GM18511 (cell line): ENCODE measurements around the gene NOC2L.

Experiments
- ATAC-seq: cut with Tn5 transposase; IDR thresholded peaks from one replicate; pipeline ENCODE4 v1.9.1; 2021; ENCODE audit warnings: mild to moderate bottlenecking, moderate library complexity; ENCODE audit not compliant: unreplicated experiment

Gene NOC2L

GRCh38 chr1:932776-933602, 26.1 kb downstream of the NOC2L start:
- ATAC-seq, result no peak

GRCh38 chr1:932173-932510, 26.9 kb downstream of the NOC2L start:
- ATAC-seq, result no peak

DNA sequence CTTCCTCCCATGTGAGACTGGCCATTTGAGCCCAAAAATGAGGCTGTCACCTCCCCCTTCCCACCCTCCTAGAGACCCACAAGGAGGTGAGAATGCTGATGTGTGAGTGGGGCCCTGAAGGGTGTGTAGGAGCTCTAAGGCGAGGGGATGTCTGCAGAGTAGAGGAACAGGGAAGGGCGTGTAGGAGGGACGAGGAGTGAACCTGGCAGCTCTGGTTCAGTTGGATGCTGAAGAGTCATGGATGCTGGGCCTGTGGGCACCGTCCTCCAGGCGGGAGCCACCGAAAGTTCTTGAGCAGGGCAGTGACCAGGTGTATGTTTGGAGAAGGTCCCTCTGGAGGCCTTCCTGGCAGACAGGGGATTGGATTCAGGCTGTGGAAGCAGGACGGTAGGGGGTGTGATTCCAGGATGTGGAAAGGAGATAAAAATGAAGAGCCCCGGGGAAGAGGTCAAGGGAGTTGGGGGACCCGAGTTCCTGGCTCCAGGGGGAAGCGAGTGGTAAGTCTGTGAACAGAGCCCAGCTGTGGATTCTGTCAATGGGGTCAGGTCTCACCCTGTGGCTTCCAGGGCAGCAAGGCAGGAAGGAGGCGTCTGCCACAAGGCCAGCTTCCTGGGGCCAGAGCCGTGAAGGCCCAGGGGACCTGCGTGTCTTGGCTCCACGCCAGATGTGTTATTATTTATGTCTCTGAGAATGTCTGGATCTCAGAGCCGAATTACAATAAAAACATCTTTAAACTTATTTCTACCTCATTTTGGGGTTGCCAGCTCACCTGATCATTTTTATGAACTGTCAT, 27.5 kb downstream of the NOC2L start:
- ATAC-seq, result no peak

DNA sequence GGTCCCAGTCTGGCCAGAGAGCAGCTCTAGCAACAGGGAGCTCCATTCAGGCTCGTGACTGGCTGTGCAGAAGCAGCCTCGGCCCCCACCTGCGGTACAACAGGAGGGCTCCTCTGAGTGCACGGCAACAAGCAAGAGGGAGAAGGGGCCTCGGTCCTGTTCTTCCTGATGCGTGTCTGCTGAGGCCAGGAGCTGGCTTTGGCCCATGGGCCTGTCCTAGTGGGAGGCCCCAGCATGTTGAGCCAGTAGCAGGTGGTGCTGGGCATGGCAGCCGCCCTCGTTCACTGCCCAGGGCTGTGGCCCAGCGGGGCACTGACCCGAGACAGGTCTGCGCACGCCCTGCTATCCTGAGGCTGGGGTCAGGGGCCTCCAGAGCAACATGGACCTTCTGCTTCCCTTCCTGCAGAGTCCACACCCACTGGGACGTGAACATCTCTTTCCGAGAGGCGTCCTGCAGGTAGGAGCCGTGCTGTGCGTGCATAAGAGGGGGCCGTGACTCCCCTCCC, 28.4 kb downstream of the NOC2L start:
- ATAC-seq, result no peak

DNA sequence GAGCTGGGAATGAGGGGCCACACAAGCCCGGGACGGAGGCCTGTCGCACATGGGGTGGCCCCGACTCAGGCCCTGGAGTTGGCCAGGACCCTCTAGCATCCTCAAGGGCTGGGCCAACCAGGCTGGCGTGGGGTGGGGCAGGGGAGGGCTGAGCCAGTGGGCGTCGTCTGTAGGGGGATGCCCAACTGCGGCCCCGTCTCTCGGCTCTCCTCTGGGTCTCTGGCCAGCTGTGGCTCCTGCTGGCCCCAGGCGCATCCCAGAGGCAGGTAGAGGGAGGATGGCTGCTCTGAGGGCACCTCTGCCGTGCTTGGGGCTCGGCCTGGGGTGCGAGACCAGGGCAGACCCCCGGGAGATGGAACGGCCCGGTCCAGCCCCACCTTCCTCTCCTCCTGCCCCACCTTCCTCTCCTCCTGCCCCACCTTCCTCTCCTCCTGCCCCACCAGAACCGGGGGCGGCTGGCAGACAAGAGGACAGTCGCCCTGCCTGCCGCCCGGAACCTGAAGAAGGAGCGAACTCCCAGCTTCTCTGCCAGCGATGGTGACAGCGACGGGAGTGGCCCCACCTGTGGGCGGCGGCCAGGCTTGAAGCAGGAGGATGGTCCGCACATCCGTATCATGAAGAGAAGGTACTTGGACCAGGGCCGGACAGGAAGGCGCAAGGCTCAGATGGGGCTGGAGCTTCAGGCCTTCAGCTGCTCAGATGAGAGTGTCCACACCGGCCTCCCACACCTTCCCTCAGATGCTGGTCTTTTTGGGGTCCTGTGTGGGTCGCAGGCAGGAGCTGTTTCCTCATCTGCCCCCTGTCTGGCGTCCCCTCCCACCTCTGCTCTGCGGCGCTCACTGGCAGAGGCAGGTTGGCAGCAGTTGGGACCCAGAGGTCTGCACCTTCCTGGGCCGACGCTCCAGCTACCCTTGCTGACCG, 29.1 kb downstream of the NOC2L start:
- no peak for ATAC-seq

GRCh38 chr1:928825-929661, 30.0 kb downstream of the NOC2L start:
- ATAC-seq, result no peak

GRCh38 chr1:927748-928147, 31.3 kb downstream of the NOC2L start:
- ATAC-seq, result no peak

DNA sequence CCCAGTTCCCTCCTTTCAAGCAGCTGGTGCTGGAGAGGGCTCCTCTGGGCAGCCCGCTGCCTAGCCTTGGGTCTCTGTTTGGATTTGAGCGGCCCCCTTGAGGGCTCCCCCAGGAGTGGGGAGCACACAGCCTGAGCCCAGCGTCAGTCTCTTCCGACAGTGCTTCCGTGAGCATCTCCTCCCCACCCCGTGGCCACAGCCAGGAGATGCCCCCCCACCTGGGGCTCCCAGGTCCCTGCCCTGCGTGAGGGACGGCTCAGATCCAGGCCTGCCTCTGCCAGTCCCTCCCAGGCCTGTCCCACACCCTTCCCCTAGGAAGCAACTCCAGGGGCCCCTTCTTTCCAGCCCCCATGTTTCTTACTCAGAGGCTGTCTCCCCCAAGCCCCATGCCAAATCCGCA, 31.8 kb downstream of the NOC2L start:
- ATAC-seq, result no peak

DNA sequence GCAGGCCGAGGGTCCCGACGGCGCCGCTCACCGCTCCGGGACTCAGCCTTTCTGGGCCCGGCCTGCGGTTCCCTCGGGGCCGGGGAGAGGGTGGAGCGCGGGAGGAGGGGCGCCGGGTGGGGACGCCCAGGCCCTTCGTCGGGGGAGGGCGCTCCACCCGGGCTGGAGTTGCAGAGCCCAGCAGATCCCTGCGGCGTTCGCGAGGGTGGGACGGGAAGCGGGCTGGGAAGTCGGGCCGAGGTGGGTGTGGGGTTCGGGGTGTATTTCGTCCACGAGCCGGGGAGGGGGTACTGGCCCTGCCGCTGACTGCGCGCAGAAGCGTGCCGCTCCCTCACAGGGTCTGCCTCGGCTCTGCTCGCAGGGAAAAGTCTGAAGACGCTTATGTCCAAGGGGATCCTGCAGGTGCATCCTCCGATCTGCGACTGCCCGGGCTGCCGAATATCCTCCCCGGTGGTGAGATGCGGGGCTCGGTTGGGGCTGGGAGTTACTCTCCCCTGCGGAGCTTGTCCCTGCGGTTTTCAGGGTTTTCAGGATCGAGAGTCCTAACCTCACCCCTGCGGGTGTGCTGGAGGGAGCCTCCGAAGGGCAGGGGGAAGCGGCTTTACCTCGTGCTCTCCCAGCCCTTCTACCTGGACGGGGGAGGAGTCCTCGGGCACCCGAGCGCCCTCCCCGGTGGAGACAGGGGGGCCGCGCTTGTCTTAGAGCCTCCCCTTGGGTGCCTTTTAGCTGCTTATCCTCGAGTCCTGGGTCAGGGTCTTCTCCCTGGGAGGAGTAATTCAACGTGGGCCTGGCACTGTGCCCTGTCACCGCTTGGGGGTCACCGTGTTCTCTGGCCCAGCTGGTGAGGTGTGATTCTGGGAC, 33.3 kb downstream of the NOC2L start:
- no peak for ATAC-seq

DNA sequence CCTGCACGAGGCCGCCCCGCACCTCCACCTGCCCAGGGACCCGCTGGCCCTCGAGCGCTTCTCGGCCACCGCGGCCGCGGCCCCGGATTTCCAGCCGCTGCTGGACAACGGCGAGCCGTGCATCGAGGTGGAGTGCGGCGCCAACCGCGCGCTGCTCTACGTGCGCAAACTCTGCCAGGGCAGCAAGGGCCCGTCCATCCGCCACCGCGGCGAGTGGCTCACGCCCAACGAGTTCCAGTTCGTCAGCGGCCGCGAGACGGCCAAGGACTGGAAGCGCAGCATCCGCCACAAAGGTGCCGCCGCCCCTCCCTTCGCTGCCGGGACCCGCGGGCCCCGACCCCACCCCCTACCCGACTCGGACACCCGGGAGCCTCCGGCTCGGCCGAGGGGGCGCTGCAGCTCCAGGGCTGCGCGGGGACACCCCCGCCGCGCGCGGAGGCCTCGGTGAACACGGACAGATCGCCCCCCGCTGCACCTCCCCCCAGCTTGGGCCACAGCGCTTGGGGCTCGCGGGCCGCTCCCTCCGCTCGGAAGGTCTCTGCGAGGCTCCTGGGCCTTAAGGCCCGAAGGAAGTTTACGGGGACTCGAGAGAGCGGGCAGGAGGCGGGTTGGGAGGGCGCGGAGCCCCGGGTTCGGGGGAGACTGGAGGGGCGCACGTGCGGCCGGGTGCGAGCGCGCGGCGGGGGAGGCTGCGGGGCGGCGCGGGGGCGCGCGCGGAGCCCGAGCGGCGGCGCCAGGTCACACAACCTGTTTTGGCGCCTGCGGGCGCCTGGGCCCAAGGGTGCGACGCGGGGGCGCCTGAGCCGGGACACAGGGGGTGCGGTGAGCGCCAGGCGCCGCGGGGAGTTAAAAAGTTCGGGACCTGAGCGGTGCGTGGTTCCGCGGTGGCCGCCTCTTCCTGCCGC, 34.1 kb downstream of the NOC2L start:
- no peak for ATAC-seq

DNA sequence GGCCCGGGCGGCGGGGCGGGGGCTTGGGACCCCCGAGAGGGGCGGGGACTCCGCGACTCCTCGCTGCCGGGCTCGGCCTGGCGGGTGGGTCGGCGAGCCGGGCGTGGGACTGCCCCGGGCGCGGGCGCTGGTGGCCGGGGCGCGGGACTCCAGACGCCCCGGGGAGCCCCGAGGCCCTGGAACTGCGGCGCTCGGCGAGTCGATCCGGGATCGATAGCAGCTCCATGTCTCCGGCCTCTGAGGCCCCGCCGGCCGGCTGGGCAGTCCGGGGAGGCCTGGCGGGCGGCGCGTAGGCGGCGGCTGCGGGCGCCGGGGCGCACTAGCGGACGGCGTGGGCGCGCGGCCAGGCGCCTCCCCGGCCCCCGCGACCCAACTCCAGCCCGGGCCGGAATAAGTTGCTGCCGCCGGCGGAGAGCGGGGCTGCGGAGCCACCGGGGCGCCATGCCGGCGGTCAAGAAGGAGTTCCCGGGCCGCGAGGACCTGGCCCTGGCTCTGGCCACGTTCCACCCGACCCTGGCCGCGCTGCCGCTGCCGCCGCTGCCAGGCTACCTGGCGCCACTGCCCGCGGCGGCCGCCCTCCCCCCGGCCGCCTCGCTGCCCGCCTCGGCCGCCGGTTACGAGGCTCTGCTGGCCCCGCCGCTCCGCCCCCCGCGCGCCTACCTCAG, 34.9 kb downstream of the NOC2L start:
- ATAC-seq, result no peak

GRCh38 chr1:923131-923990, 35.7 kb downstream of the NOC2L start, which contains the start of gene SAMD11:
TSS of gene SAMD11 (plus strand) at chr1:923923. CDS start at chr1:924432, 509 bp downstream.
- ATAC-seq, result no peak

- no peak for ATAC-seq
Observed at GRCh38 chr1:921011-921837, 37.8 kb downstream of the NOC2L start.

GRCh38 chr1:920521-920920, 38.5 kb downstream of the NOC2L start:
- no peak for ATAC-seq

- no peak for ATAC-seq
Observed at GRCh38 chr1:920010-920409, 39.0 kb downstream of the NOC2L start.
